Natural killer cell (primary cell): ENCODE data around the gene TBCD. TPM values are rescaled to one million over a fixed set of nuclear protein-coding genes. Genes with fewer than 3 reads are reported as not detected.

Experiments
- ATAC-seq, 3 donors: fragments of 150-1000 bp in 2 of 3; fragments of 200-7000 bp in 1 of 3; cut with Tn5 transposase; 1 replicate in 1 of 3; 2 replicates in 2 of 3; pipeline ENCODE4 v1.10.0; 2021; ENCODE audit warnings: mild to moderate bottlenecking in 2 of 3, moderate library complexity in 2 of 3
- DNase-seq, 2 donors: peaks; one replicate each; pipeline versions ENCODE4 v3.0.0 to v3.0.0-alpha.2; 2013 to 2021; ENCODE audit warnings: mixed read lengths in 1 of 2
- H3K27ac ChIP-seq: one replicate; pipeline ENCODE4 v1.5.1; 2013; ENCODE audit warnings: mild to moderate bottlenecking, low read length
- H3K27me3 ChIP-seq: one replicate; pipeline ENCODE4 v1.6.1; 2013; ENCODE audit warnings: low read length; ENCODE audit not compliant: control insufficient read depth, insufficient read depth
- H3K36me3 ChIP-seq: one replicate; pipeline ENCODE4 v1.6.1; 2013; ENCODE audit warnings: low read length; ENCODE audit not compliant: control insufficient read depth, insufficient read depth
- H3K4me1 ChIP-seq: one replicate; pipeline ENCODE4 v1.6.1; 2013; ENCODE audit warnings: low read length; ENCODE audit not compliant: control insufficient read depth, insufficient read depth
- H3K4me3 ChIP-seq: one replicate; pipeline ENCODE4 v1.5.1; 2013; ENCODE audit warnings: low read length
- H3K9me3 ChIP-seq: one replicate; pipeline ENCODE4 v1.6.1; 2013; ENCODE audit warnings: low read length; ENCODE audit not compliant: control insufficient read depth, insufficient read depth
- H3K27ac Mint-ChIP-seq, 2 donors: one replicate each; pipeline ENCODE4 v1.8.0; 2022; ENCODE audit warnings: mild to moderate bottlenecking in 2 of 2, mixed read lengths in 2 of 2, moderate library complexity in 1 of 2
- H3K27me3 Mint-ChIP-seq, 2 donors: one replicate each; pipeline ENCODE4 v1.8.0; 2022; ENCODE audit warnings: low read depth in 2 of 2, mixed read lengths in 2 of 2
- H3K36me3 Mint-ChIP-seq: one replicate; pipeline ENCODE4 v1.8.0; 2022; ENCODE audit warnings: mixed read lengths
- H3K4me1 Mint-ChIP-seq, 2 donors: one replicate each; pipeline ENCODE4 v1.8.0; 2022; ENCODE audit warnings: mixed read lengths in 2 of 2
- H3K4me3 Mint-ChIP-seq: one replicate; pipeline ENCODE4 v1.8.0; 2022; ENCODE audit warnings: mild to moderate bottlenecking, moderate library complexity, mixed read lengths
- H3K9me3 Mint-ChIP-seq, 2 donors: one replicate each; pipeline ENCODE4 v1.8.0; 2022; ENCODE audit warnings: mixed read lengths in 2 of 2
- WGBS: methylation state at CpG from one replicate; pipeline ENCODE4 v1.1.7; 2013; ENCODE audit warnings: missing lambda C conversion rate; ENCODE audit not compliant: insufficient coverage; 5-methylcytosine and 5-hydroxymethylcytosine counted together
- intact Hi-C: fragments of 100-400 bp; cut with micrococcal nuclease; formaldehyde crosslinking; loops from one replicate; pipeline ENCODE4 v1.14.2; 2022
- total RNA-seq, 4 donors: library from RNA; stranded (reverse); fragments of 120-200 nt in 1 of 4; gene quantifications; one replicate each; pipeline versions ENCODE4 v1.2.3 to v1.2.4, GENCODE V29; 2013 to 2022
- TF ChIP-seq, protein P1 (sequence below): fragments of 200-600 bp; IDR thresholded peaks from one replicate; pipeline ENCODE4 v1.8.0; 2022; ENCODE audit warnings: antibody characterized with exemption

TBCD gene
- total RNA-seq, 3 donors from 2014 or later (not counting 1 experiment from before 2014, with no cell fraction given) = 92.0 to 149 (median 132) TPM

DNA sequence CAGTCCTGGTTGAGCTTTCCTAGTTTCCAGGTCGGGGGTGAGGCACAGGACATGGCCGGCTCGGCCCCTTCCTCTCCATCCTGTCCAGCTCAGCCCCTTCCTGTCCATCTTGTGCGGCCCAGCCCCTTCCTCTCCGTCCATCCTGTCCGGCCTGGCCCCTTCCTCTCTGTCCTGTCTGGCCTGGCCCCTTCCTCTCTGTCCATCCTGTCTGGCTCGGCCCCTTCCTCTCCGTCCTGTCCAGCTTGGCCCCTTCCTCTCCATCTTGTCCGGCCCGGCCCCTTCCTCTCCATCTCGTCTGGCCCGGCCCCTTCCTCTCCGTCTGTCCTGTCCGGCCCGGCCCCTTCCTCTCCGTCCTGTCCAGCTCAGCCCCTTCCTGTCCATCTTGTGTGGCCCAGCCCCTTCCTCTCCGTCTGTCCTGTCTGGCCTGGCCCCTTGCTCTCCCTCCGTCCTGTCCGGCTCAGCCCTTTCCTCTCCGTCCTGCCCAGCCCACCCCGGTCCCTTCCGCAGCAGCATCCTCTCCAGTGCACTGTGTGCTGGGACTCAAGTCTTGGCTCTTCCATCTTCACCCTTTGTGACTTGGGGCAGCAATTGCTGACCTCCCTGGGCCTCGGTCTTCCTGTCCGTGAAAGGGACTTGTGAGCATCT lies 93.4 kb downstream of the TBCD start:
- Histone ChIP-seq H3K4me3 (no peak overlapping the region), H3K9me3 (no peaks in the 10 kb centered on the region), H3K4me1 (peaks cover 22% of the 10 kb centered on the region), H3K36me3 (no peaks in the 10 kb centered on the region), H3K27ac (no peak overlapping the region), H3K27me3 (no peaks in the 10 kb centered on the region)
- TF ChIP-seq, protein P1, sequence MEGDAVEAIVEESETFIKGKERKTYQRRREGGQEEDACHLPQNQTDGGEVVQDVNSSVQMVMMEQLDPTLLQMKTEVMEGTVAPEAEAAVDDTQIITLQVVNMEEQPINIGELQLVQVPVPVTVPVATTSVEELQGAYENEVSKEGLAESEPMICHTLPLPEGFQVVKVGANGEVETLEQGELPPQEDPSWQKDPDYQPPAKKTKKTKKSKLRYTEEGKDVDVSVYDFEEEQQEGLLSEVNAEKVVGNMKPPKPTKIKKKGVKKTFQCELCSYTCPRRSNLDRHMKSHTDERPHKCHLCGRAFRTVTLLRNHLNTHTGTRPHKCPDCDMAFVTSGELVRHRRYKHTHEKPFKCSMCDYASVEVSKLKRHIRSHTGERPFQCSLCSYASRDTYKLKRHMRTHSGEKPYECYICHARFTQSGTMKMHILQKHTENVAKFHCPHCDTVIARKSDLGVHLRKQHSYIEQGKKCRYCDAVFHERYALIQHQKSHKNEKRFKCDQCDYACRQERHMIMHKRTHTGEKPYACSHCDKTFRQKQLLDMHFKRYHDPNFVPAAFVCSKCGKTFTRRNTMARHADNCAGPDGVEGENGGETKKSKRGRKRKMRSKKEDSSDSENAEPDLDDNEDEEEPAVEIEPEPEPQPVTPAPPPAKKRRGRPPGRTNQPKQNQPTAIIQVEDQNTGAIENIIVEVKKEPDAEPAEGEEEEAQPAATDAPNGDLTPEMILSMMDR = no peak
- 95% methylated on average over 24 of the region's 24 CpGs for WGBS
- no peak for ATAC-seq
- H3K27me3 Mint-ChIP-seq = no peaks in the 10 kb centered on the region
- intact Hi-C loops = loop anchor here (5.0 kb wide), 1 partner anchor 237 kb away; no protein-coding TSS in a partner anchor
- DNase-seq = no peak
- peak overlapping the region in 1 of 2 donors; percentile 64 for H3K27ac Mint-ChIP-seq
- H3K4me3 Mint-ChIP-seq = no peak overlapping the region
- H3K9me3 Mint-ChIP-seq = no peaks in the 10 kb centered on the region
- H3K36me3 Mint-ChIP-seq = no peaks in the 10 kb centered on the region
- peaks cover 13 to 25% of the 10 kb centered on the region in 2 donors for H3K4me1 Mint-ChIP-seq

DNA sequence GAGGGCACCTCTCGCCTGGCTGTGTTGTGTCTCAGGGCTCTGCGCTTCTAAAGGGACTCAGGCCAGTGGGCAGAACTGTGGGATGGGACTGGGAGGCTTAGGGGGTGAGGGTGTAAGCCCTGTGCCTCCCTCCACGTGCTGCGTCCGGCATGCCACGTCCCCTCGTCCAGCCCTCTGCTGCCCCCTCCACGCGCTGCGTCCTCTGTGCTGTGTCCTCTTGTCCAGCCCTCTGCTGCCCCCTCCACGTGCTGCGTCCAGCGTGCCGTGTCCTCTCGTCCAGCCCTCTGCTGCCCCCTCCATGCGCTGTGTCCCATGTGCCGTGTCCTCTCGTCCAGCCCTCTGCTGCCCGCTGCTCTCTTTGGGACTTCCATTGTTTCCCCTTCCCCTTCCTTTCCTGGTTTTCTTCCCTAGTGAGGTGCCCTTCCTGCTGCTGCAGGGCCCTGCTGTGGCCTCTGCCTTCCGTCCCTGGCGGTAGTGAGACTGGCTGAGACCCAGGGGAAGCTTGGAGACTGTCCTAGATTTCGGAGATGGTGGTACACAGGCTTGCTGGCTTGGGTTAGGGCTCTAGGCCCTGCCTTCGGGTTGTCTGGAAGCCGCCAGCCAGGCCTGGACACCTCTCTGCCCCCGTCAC lies 94.3 kb downstream of the TBCD start:
- ATAC-seq (no peak), DNase-seq (no peak)
- Mint-ChIP-seq H3K27me3 (no peaks in the 10 kb centered on the region), H3K36me3 (no peaks in the 10 kb centered on the region), H3K27ac (peak overlapping the region in 1 of 2 donors; percentile 64), H3K4me1 (peaks cover 19 to 25% of the 10 kb centered on the region in 2 donors), H3K4me3 (no peak overlapping the region), H3K9me3 (no peaks in the 10 kb centered on the region)
- Histone ChIP-seq H3K36me3 (no peaks in the 10 kb centered on the region), H3K27ac (no peak overlapping the region), H3K4me1 (peaks cover 22% of the 10 kb centered on the region), H3K27me3 (no peaks in the 10 kb centered on the region), H3K4me3 (no peak overlapping the region), H3K9me3 (no peaks in the 10 kb centered on the region)
- intact Hi-C loops = loop anchor here (5.0 kb wide), 1 partner anchor 236 kb away; no protein-coding TSS in a partner anchor
- TF ChIP-seq, protein P1 = no peak
- WGBS = 93% methylated on average over 25 of the region's 25 CpGs

DNA sequence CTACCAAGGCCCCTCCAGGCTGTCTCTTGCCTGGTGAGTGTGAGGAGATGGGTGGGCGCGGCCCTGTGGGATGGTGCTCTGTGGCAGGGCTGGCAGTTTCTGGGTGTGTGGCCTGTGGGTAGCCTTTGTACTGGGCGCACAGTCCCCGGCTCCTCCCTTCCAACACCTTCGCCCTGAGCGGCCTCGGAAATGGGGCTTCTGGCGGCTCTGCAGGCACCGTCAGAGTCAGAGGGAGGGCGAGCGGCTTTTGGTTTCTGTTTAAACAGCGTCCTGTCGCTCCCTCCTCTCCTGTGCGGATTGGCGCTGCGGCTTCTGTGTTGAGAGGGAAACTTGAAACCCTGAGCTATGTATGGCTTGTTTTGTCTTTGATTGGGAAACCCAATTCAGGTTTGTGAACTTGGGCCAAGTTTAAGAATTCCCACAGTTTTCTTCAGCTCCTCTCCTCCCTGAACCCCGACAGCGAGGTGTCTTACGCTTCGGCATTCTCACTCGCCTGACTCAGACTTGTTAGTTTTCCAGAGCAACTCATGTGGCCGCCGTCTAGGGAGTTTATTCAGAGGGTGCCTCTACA lies 96.2 kb downstream of the TBCD start:
- Histone ChIP-seq H3K27ac (peak overlapping the region; percentile 75), H3K36me3 (no peaks in the 10 kb centered on the region), H3K4me1 (peaks cover 24% of the 10 kb centered on the region), H3K9me3 (no peaks in the 10 kb centered on the region), H3K4me3 (peak overlapping the region; percentile 31), H3K27me3 (no peaks in the 10 kb centered on the region)
- Mint-ChIP-seq H3K36me3 (no peaks in the 10 kb centered on the region), H3K4me1 (peaks cover 19 to 32% of the 10 kb centered on the region in 2 donors), H3K4me3 (peak overlapping the region; percentile 83), H3K27ac (peak overlapping the region; percentile 88 to 92), H3K9me3 (no peaks in the 10 kb centered on the region), H3K27me3 (no peaks in the 10 kb centered on the region)
- ATAC-seq (peak; percentile 94 to 98 (median 95)), DNase-seq (peak; percentile 74 to 75)
- TF ChIP-seq, protein P1 = no peak
- WGBS = 55% methylated on average over 20 of the region's 23 CpGs
- intact Hi-C loops = loop anchor here (1.0 to 5.0 kb wide), 3 partner anchors 16 to 234 kb away; no protein-coding TSS in a partner anchor
